ENCODE measurements around the gene ASXL3. TPM values are rescaled to one million over a fixed set of nuclear protein-coding genes. Genes with fewer than 3 reads are reported as not detected.

The ASXL3 gene
- total RNA-seq, 2 experiments from 2014 or later, result not detected

DNA sequence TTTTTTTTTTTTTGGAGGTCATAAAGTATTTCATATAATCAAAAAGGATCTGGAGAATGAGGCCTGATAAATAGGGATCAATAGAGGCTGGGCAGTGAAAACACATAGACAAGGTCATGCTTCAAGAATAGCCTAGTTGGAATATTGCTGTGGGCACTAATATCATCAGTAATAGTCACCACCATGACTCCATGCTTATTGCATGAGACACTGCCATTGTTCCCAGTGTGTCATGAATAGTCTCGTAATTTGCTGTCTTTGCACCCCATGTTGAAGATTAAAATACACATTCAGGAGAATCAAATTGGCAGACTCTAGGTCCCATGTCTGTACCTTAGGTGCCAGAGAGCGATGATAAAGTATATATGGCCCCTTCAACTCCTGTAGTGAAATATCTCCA lies 10.3 kb downstream of the ASXL3 start:
- Mint-ChIP-seq H3K4me3 (no peak overlapping the region), H3K4me1 (ENCODE audit: low read depth) (no peaks in the 10 kb centered on the region), H3K27ac (no peak overlapping the region), H3K27me3 (no peaks in the 10 kb centered on the region), H3K9me3 (no peaks in the 10 kb centered on the region), H3K36me3 (no peaks in the 10 kb centered on the region)
- ChIA-PET CTCF (no interaction called here), POLR2A (no interaction called here)
- intact Hi-C loops (cut with micrococcal nuclease), result no loop called here
- no peak for DNase-seq

DNA sequence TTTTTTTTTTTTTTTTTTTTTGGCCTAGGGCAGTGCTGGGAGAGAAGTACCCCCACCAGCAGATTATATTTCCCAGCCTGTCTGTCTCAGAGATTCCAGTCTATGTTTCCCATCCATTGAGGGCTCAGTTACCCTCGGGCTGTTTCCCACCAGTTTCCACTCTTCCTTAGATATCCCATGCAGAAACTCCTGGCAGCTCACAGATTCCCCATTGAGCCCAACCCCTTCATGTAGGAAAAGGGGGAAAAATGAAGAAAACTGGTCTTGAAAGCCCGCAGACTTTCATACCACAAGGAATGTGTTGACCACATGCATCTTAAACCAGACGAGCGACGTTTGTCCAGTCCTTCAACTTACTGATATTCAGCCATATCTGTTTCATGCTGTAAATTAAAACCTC lies 15.2 kb downstream of the ASXL3 start:
- DNase-seq, result no peak
- Mint-ChIP-seq H3K27me3 (no peaks in the 10 kb centered on the region), H3K27ac (no peak overlapping the region), H3K4me1 (ENCODE audit: low read depth) (no peaks in the 10 kb centered on the region), H3K9me3 (peaks cover 2% of the 10 kb centered on the region), H3K4me3 (no peak overlapping the region), H3K36me3 (no peaks in the 10 kb centered on the region)
- intact Hi-C loops (cut with micrococcal nuclease), result loop anchor here (10.0 kb wide), 1 partner anchor 62 kb away; no protein-coding TSS in a partner anchor
- ChIA-PET CTCF (no interaction called here), POLR2A (no interaction called here)

DNA sequence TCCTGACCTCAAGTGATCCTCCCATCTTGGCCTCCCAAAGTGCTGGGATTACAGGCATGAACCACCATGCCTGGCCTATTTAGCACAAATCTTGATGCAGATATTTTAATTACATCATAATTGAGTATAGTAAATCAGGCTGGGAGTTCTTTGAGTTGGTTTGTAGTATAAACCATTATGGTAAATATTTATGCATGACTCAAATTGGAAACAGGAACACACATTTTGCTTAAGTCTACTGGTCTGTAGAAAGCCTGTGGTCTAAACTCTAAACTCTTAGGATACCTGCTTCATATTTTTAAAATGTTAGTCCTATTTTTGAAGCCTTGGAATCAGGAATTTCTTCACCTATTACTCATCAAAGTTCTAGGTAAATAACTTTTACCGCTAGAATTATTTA lies 16.8 kb downstream of the ASXL3 start:
- ChIA-PET POLR2A (no interaction called here), CTCF (no interaction called here)
- Mint-ChIP-seq H3K36me3 (no peaks in the 10 kb centered on the region), H3K9me3 (peaks cover 2% of the 10 kb centered on the region), H3K4me1 (ENCODE audit: low read depth) (no peaks in the 10 kb centered on the region), H3K4me3 (no peak overlapping the region), H3K27me3 (no peaks in the 10 kb centered on the region), H3K27ac (no peak overlapping the region)
- intact Hi-C loops (cut with micrococcal nuclease), result loop anchor here (10.0 kb wide), 1 partner anchor 60 kb away; no protein-coding TSS in a partner anchor
- no peak for DNase-seq

DNA sequence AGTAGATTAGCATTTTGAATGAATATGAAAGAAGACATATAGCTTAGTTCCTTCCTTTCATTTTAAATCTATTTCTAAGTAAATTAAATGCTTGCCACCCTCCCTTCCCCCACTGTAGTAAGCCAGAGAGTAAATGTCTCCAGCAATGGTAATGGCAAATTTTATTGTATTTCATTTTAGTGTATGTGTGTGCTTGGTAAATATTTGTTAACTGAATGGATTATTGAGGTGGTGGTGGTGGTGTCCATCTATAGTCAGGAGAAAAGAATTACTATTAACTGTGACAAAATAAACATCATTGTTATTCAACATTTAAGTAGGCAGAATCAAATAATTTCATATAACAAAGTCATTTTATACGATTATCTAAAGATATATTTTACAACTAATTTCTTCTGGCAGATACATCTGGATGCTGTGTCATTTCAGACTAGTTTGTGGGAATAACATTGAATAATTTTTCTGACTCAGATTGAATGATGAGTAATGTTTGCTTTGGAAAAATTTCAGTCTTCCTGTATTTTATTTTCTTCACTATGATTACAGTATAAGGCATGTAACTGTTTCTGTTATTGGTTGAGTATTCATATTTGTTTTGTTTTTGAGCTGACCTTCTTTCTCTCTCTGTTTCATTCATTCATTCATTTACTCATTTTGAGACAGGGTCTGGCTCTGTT lies 18.3 kb downstream of the ASXL3 start:
- Mint-ChIP-seq H3K27ac (no peak overlapping the region), H3K36me3 (no peaks in the 10 kb centered on the region), H3K4me3 (no peak overlapping the region), H3K4me1 (ENCODE audit: low read depth) (no peaks in the 10 kb centered on the region), H3K27me3 (no peaks in the 10 kb centered on the region), H3K9me3 (peaks cover 2% of the 10 kb centered on the region)
- POLR2A ChIA-PET, result no interaction called here
- CTCF ChIA-PET, result no interaction called here
- intact Hi-C loops (cut with micrococcal nuclease), result loop anchor here (10.0 kb wide), 1 partner anchor 58 kb away; no protein-coding TSS in a partner anchor
- DNase-seq, result no peak

DNA sequence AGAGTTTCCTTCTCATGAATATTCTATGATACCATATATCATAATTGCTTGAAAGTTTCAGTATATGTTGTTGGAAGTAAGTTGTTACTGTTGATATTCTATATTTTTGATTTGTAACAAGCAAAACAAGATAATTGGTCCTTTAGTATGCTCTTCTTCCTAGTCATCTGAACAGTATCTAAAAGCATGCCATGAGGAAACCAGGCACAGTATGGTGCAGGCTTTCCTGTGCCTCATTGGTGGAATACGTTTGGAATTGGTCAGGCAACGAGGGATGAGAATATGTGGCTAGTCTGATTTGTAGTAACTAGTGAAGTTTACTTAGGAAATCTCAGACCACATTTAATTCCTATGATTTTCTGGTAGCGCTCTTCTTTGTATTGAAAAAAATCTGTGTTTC lies 22.8 kb downstream of the ASXL3 start:
- no peaks in the 10 kb centered on the region for H3K4me1 Mint-ChIP-seq (ENCODE audit: low read depth)
- ChIA-PET CTCF (no interaction called here), POLR2A (no interaction called here)
- DNase-seq, result no peak
- H3K27ac Mint-ChIP-seq, result no peak overlapping the region
- H3K36me3 Mint-ChIP-seq, result no peaks in the 10 kb centered on the region
- peaks cover 6% of the 10 kb centered on the region for H3K9me3 Mint-ChIP-seq
- intact Hi-C loops (cut with micrococcal nuclease), result no loop called here
- no peak overlapping the region for H3K4me3 Mint-ChIP-seq
- no peaks in the 10 kb centered on the region for H3K27me3 Mint-ChIP-seq

DNA sequence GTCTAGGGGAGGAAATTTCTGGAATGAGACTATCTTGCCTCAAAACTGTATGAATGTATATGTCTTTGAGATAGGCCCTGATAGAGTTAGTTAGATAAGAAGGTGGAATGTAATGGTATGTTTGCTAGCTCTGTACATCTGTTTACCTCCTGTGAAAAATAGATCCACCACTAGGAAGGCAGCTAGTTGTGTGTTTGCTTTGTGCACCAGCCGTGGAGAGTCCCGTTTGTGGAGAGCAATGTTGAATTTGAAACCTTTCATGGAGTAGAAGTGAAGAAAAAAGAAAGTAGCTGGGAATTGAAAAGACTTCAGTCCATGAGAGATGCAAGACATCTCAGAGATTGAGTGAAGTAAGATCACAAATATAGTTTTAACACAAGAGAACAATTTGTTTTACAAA lies 25.4 kb downstream of the ASXL3 start:
- peaks cover 7% of the 10 kb centered on the region for H3K9me3 Mint-ChIP-seq

DNA sequence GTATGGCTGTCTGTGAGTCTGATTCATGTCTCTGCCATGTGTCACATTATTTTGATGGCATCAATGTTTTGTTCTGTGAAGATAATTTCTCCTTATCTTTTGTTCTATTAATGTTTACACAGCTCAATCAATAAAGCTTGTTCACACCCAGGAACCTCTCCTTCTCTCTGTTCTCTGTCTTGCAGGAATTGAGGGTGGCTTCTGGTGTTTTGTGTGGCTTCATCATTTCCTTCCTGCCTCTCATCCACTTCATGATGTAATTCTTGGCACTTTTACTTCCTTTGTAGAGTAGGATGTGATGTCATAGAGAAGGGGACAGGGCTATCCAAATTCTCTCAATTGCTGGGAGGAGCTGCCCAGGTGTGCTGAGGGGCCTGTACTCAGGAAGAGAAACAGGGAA lies 27.2 kb downstream of the ASXL3 start:
- Mint-ChIP-seq H3K36me3 (no peaks in the 10 kb centered on the region), H3K27ac (no peak overlapping the region), H3K4me1 (ENCODE audit: low read depth) (no peaks in the 10 kb centered on the region), H3K4me3 (no peak overlapping the region), H3K27me3 (no peaks in the 10 kb centered on the region), H3K9me3 (peaks cover 7% of the 10 kb centered on the region)
- intact Hi-C loops (cut with micrococcal nuclease), result no loop called here
- ChIA-PET POLR2A (no interaction called here), CTCF (no interaction called here)
- no peak for DNase-seq

More for the DNA sequence above, 25.4 kb downstream of the ASXL3 start:
- Mint-ChIP-seq H3K27me3 (no peaks in the 10 kb centered on the region), H3K27ac (no peak overlapping the region), H3K4me3 (no peak overlapping the region), H3K4me1 (ENCODE audit: low read depth) (no peaks in the 10 kb centered on the region), H3K36me3 (no peaks in the 10 kb centered on the region)
- POLR2A ChIA-PET, result no interaction called here
- intact Hi-C loops (cut with micrococcal nuclease), result no loop called here
- DNase-seq, result no peak
- CTCF ChIA-PET, result no interaction called here

DNA sequence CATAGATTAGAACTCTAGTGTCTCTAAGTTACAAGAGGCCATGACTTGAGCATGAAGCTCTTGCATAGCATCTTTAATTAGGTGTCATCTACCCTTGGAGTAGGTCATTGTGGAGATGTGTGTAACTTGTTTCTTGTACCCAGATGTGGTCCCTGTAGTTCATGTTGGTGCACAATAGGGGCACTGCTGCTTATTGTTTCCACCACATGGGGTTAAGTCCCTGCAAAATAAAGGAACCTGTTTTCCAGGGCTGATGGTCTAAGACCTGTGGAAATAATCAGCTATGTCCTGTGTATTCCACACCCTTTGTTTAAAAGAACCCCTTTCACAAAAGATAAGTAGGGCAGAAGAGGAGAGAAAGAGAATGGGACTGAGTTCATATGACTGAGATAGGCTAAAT lies 28.6 kb downstream of the ASXL3 start:
- no peaks in the 10 kb centered on the region for H3K36me3 Mint-ChIP-seq
- peaks cover 7% of the 10 kb centered on the region for H3K9me3 Mint-ChIP-seq
- ChIA-PET CTCF (no interaction called here), POLR2A (no interaction called here)
- no peaks in the 10 kb centered on the region for H3K4me1 Mint-ChIP-seq (ENCODE audit: low read depth)
- H3K27me3 Mint-ChIP-seq, result no peaks in the 10 kb centered on the region
- H3K4me3 Mint-ChIP-seq, result no peak overlapping the region
- no peak for DNase-seq
- intact Hi-C loops (cut with micrococcal nuclease), result no loop called here
- H3K27ac Mint-ChIP-seq, result no peak overlapping the region

DNA sequence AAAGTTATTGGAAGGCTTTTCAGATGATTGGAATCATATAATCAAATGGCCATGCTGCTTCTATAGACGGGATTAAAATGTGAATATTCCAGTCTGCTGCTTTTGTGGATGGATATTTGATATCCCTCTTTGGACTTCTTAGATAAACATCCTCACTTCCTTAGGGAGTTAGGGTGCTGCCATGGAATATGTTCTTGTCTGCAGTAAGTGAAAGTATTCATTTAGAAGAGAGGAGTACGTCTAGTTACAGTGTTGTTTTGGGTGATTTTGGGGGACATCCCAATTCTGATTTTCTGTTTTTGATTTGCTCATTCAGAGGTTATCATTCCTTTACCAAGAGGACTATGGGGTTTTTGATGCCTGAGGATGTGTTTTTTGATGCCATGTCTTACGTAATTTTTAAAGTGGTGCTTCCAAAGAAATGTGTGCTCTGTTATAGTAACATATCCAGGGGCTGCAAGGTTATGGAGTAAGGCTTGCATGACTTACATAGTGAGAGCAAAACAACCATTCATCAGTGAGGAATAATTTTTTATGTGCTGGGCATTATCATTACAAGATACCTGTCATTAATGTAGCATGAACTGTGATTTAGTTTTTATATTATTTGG lies 33.6 kb downstream of the ASXL3 start:
- intact Hi-C loops (cut with micrococcal nuclease), result no loop called here
- peaks cover 9% of the 10 kb centered on the region for H3K9me3 Mint-ChIP-seq
- no peaks in the 10 kb centered on the region for H3K4me1 Mint-ChIP-seq (ENCODE audit: low read depth)
- no peak for DNase-seq
- H3K4me3 Mint-ChIP-seq, result no peak overlapping the region
- H3K36me3 Mint-ChIP-seq, result no peaks in the 10 kb centered on the region
- H3K27me3 Mint-ChIP-seq, result no peaks in the 10 kb centered on the region
- CTCF ChIA-PET, result no interaction called here
- POLR2A ChIA-PET, result no interaction called here
- H3K27ac Mint-ChIP-seq, result no peak overlapping the region

DNA sequence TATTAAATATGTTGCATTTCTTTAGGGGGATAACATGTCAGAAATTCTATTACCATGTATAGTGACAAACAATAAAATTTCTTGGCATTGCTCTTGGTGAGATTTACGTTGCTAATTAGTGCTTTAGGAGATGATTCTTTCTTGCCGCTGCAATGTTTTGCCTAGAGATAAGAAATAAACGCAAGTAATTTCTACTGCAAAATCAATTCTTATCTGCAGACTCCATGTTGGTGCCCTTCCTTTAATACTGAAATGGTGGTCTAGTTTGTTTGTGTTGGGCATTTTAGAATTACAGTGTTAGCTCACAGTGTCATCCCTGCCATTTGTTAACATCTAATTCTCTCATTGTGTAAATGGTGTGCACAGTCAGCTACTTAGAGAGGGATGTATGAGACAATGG lies 34.6 kb downstream of the ASXL3 start:
- intact Hi-C loops (cut with micrococcal nuclease), result no loop called here
- Mint-ChIP-seq H3K27ac (no peak overlapping the region), H3K36me3 (no peaks in the 10 kb centered on the region), H3K9me3 (peaks cover 7% of the 10 kb centered on the region), H3K4me1 (ENCODE audit: low read depth) (no peaks in the 10 kb centered on the region), H3K27me3 (no peaks in the 10 kb centered on the region), H3K4me3 (no peak overlapping the region)
- ChIA-PET CTCF (no interaction called here), POLR2A (no interaction called here)
- DNase-seq, result no peak

DNA sequence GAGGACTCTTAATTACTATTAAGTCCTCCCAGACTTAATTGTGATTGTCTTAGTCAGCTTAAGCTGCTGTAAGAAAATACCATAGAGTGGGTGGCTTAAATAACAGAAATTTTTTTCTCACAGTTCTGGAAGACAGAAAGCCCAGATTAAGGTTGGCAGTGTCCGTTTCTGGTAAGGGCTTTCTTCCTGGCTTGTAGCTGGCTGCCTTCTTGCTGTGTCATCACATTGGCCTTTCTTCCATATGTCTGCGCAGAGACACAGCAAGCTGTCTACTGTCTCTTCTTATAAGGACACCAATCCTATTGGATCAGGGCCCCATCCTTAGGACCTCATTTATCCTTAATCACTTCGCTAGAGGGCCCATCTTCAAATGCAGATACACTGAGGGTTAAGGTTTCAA lies 38.5 kb downstream of the ASXL3 start:
- peaks cover 7% of the 10 kb centered on the region for H3K9me3 Mint-ChIP-seq
- H3K4me1 Mint-ChIP-seq (ENCODE audit: low read depth), result no peaks in the 10 kb centered on the region
- no peak overlapping the region for H3K4me3 Mint-ChIP-seq
- H3K27ac Mint-ChIP-seq, result no peak overlapping the region
- intact Hi-C loops (cut with micrococcal nuclease), result no loop called here
- no peak for DNase-seq
- CTCF ChIA-PET, result no interaction called here
- H3K36me3 Mint-ChIP-seq, result no peaks in the 10 kb centered on the region
- POLR2A ChIA-PET, result no interaction called here
- no peaks in the 10 kb centered on the region for H3K27me3 Mint-ChIP-seq

DNA sequence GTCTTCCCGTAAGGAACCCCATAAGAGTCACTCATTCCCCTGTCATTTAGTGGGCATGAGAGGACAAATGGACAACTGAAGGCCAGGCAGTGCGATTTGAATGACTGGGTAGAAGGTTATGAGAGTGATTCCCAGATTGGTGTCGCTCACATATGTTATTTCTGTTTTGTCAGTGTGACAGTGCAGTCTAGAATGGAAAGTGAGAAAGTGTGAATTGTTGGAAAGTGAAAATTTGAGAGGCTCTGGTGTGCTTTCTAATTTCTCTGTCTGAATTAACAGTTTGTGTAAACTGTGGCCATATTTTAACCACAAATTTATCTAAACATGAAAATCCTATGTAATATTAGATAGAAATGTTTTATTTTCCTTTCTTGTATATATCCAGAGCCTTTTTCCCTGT lies 49.1 kb downstream of the ASXL3 start:
- no peak for DNase-seq
- intact Hi-C loops (cut with micrococcal nuclease), result no loop called here
- Mint-ChIP-seq H3K4me3 (no peak overlapping the region), H3K27me3 (no peaks in the 10 kb centered on the region), H3K27ac (no peak overlapping the region), H3K4me1 (ENCODE audit: low read depth) (no peaks in the 10 kb centered on the region), H3K36me3 (no peaks in the 10 kb centered on the region), H3K9me3 (peaks cover 6% of the 10 kb centered on the region)
- CTCF ChIA-PET, result no interaction called here
- POLR2A ChIA-PET, result no interaction called here

DNA sequence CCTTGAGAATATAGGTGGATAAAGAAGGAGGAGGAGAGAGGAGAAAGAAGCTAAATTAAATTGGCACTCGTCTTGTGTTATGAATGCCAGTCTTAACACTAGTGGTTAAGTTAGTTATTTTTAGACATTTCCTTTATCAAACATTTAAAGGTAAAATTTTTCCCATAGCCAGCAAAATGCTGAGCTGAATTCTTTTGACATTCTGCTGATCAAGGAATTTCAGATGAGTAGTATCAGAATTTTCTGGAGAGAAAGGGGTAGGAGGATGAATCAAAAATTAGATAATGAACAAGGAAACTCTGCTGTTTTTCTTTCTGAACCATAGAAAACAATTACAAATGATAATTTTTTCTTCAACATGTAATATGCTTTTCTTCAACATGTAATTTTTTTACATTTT lies 52.5 kb downstream of the ASXL3 start:
- no peak for DNase-seq
- H3K9me3 Mint-ChIP-seq, result peaks cover 6% of the 10 kb centered on the region
- no peak overlapping the region for H3K27ac Mint-ChIP-seq
- H3K4me1 Mint-ChIP-seq (ENCODE audit: low read depth), result no peaks in the 10 kb centered on the region
- ChIA-PET CTCF (no interaction called here), POLR2A (no interaction called here)
- intact Hi-C loops (cut with micrococcal nuclease), result no loop called here
- H3K27me3 Mint-ChIP-seq, result no peaks in the 10 kb centered on the region
- no peaks in the 10 kb centered on the region for H3K36me3 Mint-ChIP-seq
- H3K4me3 Mint-ChIP-seq, result no peak overlapping the region

Data from activated CD4-positive, alpha-beta memory T cell treated with anti-CD3 and anti-CD28 coated beads for 36 hours (primary cell).